HG03095 (cell line): ENCODE measurements around the gene PTPRD.

Source experiments
- ATAC-seq: cut with Tn5 transposase; IDR thresholded peaks from one replicate; pipeline ENCODE4 v1.9.1; 2021; ENCODE audit warnings: moderate library complexity; ENCODE audit not compliant: unreplicated experiment

The PTPRD gene

DNA sequence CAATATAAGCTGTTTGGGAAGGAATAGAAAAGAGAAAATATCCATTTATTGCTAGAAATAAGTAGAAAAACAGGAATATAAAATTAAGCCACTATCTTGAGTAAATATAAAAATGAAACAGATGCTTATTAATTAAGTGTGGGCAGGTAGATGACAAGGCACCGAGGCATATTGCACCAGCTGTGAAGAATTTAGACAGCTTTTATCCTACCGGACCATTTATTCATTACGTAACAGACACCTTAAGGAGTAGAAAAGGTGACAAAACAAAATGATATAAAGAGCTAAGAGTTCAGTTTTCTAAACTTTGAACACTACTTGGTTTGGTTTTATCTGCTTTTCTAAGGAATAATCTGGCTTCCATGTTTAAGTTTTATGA, 404.1 kb downstream of the PTPRD start:
- ATAC-seq: no peak

- ATAC-seq: no peak
Measured at GRCh38 chr9:10204276-10204675, 408.5 kb downstream of the PTPRD start.

- no peak for ATAC-seq
Measured at GRCh38 chr9:10173561-10173960, 439.2 kb downstream of the PTPRD start.

GRCh38 chr9:10172476-10172875, 440.3 kb downstream of the PTPRD start:
- no peak for ATAC-seq

- no peak for ATAC-seq
Measured at GRCh38 chr9:10168241-10168640, 444.6 kb downstream of the PTPRD start.

DNA sequence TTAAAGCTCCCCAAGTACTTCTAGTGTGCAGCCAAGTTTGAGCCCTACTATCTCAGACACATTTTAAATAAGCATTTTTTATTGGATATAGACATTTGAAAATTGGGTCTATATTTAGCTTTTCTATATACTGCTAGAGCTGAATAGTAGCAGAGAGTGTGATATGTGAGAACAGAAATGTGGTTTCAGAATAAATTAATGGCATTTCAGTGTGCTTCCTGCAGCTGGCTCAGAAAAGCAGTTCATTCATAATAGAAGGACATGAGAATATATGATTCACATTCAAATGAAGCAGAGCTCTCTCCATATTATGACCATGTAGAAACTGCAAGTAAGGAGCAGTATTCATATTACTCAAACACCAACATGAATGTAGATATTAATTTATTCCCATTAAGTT, 464.0 kb downstream of the PTPRD start:
- ATAC-seq: no peak

DNA sequence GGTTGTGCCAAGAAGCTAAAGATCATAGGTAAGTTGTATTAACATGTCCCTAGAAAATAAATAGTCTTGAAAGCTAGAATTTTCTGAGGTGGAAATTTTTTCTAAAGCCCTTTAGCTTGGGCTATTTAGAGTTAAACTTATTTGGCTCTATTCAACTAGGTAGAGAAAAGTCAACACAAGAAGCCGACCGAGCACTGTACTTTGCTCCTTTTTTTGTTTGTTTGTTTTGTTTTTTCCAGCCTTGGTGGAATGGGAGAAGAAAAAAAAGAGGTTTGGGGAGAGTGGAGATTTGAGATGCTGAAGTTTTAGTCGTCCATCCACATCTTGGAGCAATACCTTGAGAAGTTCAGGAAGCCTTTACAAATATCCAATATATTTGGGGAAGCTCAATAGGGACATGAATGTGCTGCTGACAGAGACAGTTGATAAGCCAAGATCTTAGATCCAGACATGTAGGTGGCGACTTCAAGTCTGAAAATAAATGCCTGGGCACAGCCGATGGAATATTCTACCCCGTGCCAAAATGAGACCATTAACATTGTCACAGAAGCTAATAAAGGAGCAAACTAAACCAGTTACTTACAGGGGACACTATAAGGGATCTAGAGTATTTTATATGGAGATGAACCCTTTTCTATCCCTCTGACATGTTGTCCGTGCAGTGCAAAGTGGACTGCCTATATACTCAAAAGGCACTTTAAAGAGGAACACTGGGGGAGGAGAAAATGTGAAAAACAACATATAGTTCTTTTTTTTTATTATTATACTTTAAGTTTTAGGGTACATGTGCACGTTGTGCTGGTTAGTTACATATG, 466.1 kb downstream of the PTPRD start:
- no peak for ATAC-seq

- no peak for ATAC-seq
Measured at GRCh38 chr9:10144355-10144754, 468.4 kb downstream of the PTPRD start.

DNA sequence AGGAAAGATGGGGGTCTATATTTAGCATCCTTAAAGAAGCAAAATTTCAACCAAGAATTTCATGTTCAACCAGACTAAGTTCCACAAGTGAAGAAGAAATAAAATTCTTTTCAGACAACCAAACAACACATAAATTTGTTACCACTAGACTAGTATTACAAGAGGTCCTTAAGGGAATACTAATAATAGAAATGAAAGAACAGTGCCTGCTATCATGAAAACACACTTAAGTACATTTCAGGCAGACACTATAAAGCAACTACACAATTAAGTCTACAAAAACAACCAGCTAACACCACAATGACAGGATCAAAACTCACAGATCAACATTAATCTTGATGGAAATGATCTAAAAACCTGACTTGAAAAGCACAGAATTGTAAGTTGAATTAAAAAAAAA, 477.2 kb downstream of the PTPRD start:
- ATAC-seq: no peak

DNA sequence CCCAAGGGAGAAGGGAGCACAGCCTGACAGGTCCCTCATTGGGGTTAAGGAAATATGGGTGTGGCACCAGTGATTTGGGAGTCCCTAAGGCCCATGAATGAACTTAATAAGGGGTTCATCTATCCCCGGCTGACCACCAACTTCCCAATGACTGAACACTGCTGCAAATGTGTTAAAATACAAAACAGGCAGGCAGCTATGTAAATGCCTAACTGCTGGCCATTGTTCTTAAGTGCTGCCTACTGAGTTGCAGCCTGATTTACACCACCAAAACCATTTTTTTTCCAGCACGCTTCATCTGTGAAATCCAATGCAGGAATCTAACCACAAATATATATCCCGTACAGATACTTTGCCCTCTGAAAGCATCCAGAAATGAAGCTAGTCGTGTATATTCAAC, 478.5 kb downstream of the PTPRD start:
- no peak for ATAC-seq

DNA sequence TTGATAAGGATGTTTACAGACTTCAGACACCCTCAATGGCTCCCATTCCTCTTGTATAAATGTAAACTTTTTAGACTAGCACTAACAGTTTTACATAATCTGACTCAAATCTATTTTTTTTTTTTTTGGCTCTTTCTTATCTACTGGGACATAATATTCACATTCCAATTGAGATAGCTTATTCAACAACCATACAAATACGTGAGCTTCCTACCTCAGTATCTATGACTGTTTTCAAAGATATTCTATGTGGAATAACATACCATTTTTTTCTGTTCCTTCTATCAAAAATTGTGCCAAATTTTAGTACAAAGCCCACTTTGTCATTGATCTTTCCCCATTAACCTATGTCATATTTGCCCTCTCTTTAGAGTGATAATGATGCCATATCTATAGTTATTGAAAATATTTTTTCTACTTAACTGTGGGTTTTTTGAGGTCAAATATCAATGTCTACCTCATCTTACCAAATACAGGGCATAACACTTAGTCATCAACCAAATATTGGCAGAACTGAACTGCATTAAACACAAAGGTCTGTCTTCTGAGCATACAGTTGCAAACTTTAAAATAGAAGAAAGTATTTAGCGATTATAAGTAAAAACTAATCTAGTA, 482.6 kb downstream of the PTPRD start:
- no peak for ATAC-seq

GRCh38 chr9:10127867-10128266, 484.9 kb downstream of the PTPRD start:
- no peak for ATAC-seq

- ATAC-seq: no peak
Measured at GRCh38 chr9:10112798-10113197, 500.0 kb downstream of the PTPRD start.

- no peak for ATAC-seq
Measured at GRCh38 chr9:10112070-10112469, 500.7 kb downstream of the PTPRD start.

DNA sequence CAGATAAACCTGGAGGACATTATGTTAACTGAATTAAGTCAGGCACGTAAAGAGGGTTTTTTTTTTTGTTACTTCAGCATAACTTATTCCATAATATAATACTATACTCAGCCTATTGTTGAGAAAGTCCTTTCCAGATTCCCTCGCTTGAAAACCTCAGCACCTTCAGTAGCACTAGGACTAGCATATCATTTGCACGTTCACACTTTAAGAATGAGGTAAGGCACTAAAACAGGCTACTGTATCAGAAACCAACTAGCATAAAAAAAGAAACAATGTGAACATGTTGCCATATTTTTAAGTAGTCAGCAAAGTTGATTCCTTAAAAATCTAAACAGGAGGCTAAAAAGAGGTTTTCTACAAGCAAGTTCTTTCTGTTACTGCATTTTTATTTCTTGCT, 504.0 kb downstream of the PTPRD start:
- no peak for ATAC-seq

DNA sequence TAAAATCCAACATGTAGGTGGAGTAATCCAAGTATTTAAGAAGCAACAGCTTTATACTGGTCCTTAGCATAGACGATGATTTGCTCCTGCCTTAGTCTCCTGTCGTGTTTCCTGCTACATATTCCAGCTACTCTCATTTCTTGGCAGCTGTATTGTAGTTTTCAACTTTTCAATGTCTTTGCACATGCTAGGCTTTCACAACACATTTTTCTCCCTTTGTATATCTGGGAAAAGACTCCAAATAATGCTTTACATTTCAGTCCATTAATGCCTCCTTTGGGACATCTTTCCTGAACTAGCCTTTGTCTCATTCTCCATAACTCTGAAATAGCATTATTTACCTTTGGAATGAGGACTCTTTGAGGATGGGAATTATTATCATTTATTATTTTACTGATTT, 508.0 kb downstream of the PTPRD start:
- ATAC-seq: no peak

DNA sequence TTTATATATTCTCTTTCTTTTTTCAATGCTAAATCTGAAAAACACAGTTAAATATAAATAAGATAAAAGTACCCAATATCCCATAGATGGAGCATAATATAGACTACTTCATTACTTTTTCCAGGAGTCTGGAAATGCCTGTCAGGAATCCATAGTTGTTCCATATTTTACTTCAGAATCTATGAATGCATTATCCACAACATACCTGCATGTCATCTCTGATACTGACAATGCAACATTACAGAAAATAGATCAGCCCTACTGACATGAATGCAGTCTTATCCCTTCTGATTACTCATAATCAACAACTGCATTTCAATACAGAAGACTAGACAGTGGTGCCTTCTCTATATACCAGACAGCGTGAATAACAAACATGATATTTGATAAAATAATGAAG, 517.6 kb downstream of the PTPRD start:
- ATAC-seq: no peak

GRCh38 chr9:10094563-10094962, 518.2 kb downstream of the PTPRD start:
- ATAC-seq: no peak

DNA sequence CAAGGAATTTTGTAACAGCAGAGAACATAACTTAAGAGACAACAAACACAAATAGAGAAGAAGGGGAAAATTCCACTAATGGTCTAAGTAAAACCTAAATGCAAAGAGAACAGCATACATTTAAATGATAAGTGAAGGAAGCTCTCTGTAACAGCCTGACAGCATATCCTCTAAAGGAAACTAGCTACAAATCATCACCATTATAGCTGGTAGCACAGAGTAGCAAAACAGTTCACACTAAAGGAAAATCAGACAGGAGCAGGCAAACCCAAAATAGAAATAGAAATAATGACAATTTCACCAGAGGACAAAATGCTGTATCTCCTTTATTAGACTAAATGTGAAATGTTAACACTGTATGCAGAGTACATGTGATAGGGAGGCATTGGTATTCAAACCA, 532.8 kb downstream of the PTPRD start:
- ATAC-seq: no peak

- ATAC-seq: peak; percentile 45
Measured at GRCh38 chr9:10079284-10079964, 533.4 kb downstream of the PTPRD start.

GRCh38 chr9:10071579-10071978, 541.2 kb downstream of the PTPRD start:
- no peak for ATAC-seq
